ENCODE measurements around the gene TMEM53.

Gene TMEM53

GRCh38 chr1:44645476-44646244 lies 28.6 kb downstream of the TMEM53 start:
- no peak for DNase-seq

DNA sequence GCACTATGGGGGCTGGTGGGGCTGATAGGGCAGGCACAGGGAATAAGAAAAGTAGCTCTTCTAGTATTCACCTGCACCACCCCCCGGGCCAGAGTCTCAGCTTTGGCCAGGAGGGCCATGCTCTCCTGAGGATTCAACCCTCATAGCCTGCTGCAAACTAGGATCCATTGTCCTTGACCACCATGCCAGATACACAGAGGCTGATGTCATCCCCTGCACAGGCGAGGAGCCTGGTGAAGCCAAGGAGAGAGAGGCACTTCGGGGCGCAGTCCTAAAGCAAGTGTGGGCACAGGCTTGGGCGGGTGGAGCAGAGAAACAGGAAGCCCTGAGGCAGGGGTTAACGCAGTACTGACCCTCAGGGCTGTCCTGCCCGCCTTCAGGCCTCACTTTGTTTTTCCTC lies 29.5 kb downstream of the TMEM53 start:
- DNase-seq = no peak

DNA sequence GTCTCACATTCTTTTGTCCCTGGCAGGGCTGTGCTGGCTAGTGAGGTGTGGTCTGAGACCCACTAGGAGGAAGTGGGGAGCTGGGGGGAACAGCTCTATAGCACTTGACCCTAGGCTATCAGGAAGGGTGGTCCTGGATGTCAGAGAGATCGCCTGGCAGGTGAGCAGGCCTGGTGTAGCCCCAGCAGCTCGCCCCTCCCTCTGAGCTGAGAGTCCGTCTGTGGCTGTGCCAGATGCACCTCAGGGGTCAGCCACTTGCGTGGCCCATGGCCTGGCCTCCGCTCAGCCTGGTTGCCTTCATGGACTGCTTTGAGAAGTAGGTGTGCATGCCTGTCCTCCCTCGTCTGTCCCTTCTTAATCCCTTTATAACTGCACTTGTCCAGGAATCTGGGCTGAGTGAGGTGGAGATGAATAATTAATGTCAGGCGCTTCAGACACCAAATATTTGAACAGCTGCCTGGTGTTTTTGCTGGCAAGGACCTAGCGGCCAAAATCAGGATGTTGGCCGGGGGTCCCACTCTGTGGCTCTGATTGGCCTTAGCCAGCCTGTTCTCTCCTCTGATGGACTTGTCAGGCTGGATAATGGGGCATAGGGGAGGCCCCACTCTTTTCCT lies 30.5 kb downstream of the TMEM53 start:
- DNase-seq = no peak

DNA sequence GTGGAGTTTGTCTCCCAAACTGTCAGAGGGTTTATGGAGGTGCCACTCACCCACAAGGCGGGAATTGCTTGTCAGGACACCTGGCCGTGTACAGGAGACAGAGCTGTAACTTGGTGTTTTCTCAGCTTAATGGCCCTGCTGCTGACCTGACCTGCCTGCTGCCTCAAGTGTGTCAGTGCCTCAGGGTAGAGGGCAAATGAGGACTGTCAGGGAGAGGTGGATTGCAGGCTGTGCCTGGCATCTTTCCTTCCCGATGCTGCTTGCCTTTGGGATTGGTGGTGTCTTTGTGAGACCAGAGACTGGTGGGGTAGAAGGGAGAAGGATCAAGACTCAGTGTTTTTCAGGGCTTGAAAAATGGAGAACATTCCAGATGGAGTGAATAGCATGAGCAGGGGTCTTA lies 31.4 kb downstream of the TMEM53 start:
- no peak for DNase-seq

DNA sequence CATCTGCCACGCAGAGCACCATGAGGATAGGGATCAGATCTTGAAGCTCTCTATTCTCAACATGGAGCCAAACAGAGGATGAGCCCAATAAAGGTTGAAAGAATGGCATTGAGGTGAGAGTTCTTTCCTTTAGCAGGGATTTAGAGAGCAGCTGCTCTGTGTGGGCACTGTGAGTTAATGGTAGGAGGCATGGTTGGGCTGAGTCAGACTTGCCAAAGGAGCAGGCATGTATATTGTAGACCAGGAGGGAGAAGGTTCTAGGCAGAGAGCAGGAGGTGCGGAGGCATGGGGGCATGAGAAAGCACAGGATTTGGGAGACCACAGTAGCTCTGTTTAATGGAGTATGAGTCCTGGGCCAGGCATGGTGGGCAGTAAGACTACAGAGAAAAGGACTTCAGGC lies 32.0 kb downstream of the TMEM53 start:
- no peak for DNase-seq

GRCh38 chr1:44641126-44642102 lies 32.9 kb downstream of the TMEM53 start:
- DNase-seq = no peak

DNA sequence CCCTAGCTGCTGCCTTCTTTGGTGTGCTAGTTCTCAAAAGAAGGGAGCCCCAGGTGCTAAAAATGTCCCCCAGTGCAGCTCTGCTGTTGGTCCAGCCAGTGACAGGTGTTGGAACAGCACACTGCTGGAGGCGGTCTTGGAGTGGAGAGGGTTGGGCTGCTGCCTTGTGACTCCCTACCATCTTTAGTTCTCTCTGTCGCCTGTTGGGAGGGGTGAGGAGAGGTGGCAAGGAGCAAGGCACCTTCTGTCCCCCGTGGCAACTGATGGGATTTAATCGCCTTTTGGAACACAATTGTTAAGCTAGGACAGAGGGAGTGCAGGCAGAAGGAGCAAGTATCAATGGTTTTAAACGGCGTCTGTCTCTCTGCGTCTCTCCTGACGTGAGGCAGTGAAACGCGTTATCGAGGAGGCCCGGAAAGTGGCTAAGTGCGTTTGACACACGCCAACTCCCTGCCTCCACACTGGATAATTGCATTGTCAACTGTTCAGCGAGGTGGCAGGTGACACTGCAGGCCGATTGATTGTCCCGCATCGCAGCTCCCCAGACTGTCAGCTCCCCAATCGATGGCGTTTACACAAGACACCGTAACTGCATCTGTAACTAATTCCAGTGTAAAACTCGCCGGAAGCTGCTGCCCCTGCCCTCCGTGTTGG lies 34.0 kb downstream of the TMEM53 start:
- DNase-seq = no peak

DNA sequence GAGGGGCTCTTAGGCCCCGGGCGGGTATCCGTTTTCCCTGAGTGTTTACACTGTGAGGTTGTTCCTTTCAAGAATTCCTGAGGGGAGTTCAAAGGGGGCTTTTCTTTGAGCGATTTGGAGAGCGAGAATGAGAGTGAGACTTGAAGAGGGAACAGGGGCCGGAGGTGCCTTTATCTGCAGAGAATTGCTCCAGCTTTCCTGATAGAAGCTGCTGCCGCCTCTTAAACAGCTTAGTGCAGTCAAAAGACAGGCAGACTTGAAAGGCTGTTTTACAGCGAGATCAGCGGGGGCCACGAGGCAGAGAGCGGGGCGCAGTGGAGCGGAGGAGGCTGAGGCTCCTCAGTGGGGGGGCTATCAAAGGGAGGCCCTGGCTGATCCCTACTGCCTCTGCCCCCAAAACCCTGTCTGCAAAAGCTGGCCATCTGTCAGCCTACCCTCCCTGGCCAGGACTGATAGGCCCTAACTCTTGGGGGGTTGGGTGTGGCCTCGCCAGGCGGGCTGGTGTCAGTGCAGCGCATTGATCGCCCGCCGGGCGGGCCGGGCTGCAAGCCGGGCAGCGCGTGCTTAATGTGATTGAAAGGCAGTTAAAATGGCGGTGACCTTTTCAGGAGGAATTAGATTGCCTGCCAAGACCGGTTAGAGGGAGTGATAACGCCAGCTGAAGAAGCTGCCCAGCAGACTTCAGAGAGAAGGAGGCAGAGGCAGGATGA lies 36.4 kb downstream of the TMEM53 start:
- no peak for DNase-seq

DNA sequence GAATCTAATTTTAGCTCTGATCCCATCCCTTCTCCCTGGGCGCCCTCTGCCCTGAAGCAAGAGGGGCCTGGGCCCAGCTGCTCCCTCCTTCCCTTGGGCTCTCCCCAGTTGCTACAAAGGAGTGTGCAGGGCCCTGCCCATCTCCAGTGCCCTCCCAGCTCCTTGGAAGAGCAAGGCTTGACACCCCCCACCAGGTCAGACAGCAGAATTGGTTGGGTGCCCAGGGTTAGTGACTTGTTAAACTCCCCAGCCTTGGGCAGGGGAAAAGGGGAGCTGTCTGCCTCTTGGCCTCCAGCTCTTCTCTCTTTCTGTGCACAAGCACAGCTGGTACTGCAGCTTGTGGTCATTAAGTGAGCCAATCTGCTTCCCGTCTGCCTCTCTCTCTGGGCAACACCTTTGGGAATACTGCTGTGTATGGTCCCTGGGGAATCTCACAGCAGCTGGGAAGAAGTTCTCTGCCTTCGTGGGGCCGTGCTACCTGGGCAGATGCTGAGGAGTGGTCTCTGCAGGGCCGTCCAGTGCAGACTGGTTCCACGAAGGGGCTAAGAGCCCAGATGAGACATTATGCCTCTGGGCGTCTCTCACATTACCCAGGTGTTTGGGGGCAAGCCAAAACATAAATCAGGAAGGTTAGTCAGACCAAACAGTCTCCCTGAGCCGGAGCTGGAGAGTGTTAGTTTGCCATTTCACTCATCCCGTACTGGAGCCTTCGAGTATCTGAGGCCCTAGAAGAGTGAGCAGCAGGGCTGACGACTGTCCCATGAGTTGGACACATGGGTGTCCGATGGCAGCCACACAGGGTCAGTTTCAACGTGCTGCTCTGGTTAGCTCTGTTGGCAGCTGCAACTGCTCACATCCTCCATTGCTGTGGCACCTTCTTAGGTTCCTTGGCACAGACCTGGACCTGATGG lies 37.3 kb downstream of the TMEM53 start:
- peak; percentile 31 for DNase-seq

DNA sequence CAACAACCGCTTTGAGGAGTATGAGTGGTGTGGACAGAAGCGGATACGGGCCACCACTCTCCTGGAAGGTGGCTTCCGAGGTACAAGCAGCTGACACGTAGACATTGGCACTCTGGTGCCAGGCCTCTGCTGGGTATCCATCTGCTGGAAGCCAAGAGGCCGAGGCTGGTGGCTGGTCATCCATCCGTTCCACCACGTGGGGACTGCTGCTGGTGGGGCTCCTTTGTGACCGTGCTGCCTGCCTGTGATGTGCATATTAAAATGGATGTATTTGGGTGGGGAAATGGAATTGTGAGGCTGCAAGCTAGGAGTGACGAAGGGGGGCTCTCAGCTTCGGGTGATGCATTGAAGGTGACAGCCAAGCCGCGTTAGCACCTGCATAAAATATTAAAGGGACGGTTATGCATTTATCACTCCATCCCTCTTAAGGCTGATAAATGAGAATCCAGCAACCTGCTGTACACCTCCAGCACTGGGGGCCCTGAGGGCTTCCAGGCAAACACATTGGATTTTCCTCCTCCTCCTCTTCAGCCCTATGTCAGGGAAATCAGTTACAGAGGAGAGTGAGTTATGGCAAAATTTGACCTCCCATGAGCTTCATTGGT lies 38.1 kb downstream of the TMEM53 start:
- no peak for DNase-seq

DNA sequence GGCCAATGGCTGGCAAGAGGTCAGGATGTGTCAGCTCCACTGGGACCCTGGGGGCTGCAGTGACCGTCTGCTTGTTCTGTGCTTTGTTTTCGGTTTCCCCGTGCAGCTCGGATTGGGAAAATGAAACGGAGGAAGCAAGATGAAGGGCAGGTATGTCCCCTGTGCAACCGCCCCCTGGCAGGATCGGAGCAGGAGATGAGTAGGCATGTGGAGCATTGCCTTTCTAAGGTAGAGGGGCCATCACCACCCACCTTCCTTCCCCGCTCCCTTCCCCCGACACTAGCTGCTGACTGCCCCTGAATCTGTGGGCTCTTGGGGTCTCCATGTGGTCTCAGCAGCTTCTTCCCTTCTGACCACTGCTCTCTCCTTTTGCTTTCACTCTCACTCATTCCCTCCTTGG lies 38.8 kb downstream of the TMEM53 start:
- no peak for DNase-seq

DNA sequence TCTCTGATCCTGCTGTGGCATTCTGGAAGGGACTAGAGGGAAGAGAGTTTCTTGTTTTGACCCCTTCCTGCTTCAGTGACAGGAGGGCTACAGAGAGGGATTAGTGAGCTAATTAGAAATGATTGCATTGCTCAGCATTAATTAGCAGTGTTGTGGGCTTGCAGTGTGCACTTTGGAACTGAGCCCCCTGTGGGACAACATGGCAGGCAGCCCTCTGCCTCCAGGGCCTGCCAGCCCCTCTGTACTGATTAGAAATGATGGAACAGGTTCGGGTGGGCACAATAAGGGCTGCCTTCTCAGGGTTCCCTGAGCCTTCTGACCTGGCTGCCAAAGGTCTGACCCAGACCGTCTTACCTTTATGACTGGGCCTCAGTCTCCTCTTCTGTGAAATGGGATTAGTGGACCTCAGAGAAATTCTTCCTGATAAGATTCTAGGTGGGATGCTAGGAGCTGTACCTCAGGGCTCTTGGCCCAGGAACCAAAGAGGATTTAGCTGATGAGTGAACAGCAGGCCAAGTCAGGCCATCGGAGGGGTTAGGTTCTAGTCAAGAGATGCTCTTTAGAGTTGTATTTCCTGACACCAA lies 39.6 kb downstream of the TMEM53 start:
- no peak for DNase-seq

DNA sequence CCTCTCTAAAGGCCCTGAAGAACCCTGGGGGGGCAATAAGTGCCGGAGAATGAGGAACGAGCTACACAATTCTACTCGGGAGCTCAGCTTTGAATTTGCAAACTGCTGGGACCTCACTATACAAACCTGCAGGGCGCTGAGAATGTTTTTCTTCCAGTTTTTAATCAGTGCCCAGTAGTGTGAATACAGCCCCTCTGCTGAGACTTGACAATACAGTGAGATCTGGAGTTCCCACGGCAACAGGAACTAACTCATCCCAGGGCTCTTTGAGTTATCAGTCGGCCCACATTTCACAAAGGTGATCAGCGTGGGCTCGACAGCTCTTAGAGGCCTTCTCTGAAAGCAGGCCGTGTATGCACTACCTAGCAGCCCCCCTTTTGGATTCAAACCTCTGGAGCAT lies 41.7 kb downstream of the TMEM53 start:
- no peak for DNase-seq

DNA sequence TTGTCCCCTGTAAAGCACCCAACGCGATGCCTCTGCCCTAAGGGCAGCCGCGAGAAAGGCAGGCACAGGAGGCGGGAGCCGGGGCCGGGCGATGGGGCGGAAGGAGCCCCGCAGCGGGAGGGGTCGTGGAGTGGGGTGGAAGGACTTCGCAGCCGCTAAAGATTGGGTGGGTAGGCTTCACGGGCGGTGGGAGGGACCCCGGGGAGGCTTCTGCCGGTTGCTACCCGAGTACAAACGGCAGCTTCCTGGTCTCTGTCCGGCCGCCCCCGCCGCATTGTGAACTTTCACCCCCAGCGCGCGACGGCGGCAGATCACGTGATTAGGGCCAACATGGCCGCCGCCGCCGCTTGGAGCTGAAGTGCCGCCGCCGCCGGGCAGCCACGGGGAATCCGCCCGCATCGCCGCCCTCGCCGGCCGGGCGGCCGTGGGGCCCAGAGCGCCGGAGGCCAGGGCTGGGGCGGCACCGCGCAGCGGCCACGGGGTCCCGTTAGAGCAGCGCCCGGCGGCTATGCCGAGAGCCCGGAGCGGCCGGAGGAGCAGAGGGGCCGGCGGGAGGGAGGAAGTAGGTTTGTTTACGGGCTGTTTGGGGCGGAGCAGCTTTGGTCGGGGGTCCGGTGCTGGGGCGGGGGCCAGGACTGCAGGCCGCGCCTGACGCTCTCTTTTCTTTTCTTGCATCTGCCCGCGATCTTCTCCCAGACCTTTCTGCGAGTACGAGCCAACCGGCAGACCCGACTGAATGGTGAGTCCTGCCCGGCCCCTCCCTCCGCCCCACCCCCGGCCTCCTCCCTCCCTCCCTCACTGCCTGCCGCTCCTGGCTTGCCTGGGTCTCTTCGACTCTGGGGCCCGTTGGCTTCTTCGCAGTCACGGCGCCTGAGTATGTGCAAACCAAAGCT lies 42.4 kb downstream of the TMEM53 start:
- DNase-seq = peak; percentile 87

DNA sequence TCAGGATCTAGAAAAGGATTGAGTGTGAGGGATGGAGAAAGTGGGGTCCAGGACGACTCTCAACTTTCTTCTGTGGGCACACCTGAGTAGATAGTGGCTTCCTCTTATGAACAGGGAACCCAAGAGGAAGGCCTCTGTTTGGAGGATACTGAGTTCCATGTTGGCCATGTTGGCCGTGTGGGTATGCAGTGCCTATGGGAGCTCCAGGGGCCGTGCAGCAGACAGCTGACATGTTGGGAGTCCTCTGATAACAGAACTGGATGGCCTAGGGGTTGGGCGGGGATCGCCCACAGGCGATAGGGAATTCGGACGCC lies 43.0 kb downstream of the TMEM53 start:
- DNase-seq = no peak

DNA sequence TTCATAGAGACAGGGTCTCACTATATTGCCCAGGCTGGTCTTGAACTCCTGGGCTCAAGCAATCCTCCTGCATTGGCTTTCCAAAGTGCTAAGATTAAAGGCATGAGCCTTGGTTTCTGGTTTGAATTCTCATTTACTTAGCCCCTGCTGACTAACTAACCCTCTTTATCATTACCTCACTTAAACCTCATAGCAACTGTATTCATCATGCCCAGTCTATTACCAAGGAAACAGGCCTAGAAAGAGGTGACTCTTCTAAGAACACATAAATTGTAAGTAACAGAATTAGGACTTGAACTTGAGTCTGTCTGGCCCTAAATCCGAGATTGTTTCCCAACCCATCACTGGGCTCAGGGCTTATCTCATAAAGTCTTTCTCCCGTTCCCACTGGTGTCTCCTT lies 44.2 kb downstream of the TMEM53 start:
- peak; percentile 69 for DNase-seq

GRCh38 chr1:44628962-44629756 lies 45.1 kb downstream of the TMEM53 start:
- peak; percentile 98 for DNase-seq

DNA sequence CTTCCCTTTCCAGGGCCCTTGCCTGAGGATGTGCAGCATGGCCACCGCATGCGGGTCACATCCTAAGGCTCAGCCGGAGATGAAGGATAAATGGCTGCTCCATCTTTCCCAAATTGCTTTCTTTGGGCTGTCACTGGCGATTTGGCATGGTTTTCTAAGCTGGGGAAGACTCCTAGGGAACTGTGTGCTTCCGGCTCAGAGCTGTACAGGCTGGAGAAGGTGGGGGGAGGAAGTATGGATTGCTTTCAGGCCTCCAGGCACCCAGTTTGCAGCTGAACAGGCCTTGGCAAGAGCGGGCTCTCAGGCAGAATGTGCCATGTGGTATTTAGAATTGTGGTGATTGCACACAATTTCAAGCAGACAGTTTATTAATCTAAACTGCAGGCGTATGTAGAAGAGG lies 48.9 kb downstream of the TMEM53 start:
- DNase-seq = no peak

Measured in EL (cell line).